Glomerular visceral epithelial cell (primary cell): Measurements from ENCODE around the gene UBE2B.
"Not testable (repeated sequence)": the region's sequence is repeated elsewhere in the genome, so short reads cannot be mapped to it uniquely, and the experiment has no call there.

ENCODE experiments used
- DNase-seq: peaks from one replicate; pipeline ENCODE4 v3.0.0-alpha.2; 2016; ENCODE audit errors: extremely low spot score

Gene UBE2B

DNA sequence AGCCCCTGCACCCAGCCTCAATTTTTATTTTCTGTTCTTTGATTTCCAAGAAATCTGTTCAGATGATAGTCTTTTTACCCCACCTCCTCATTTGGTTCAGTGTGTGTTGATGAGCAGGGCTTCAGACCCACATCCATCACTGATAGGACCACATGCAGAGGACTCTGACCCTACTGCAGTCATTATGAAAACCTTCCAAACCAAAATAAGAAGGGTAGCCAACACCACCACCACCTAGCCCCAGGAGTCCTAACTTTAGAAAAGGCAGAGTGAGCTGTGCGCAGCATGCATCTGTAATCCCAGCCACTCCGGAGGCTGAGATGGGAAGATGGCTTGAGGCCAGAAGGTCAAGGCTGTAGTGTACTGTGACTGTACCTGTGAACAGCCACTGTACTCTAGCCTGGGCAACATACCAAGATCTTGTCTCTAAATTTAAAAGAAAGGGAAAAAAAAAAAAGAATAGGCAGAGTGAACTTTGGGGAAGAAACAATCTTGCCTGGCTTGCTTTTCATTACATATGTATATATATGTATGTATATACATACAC, 27.3 kb downstream of the UBE2B start:
- no peak for DNase-seq

DNA sequence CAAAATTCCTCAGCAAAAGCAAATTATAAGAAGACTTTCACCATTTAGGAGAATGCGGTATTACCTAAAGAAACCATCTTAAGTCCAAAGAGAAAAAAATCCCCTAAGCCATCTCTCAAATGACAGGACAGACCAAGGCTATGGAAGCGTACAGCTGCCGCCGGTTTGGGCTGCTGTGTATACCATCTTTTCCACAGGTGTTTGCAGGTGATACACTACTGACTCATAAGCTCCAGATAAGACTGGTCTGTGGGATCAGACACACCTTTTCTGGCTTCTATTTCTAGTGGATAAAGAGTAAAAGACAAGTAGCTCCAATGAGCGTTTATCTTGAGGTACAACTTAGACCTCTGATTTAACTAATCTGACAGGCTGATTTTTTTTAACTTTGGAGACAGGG, 32.6 kb downstream of the UBE2B start:
- DNase-seq, result no peak

DNA sequence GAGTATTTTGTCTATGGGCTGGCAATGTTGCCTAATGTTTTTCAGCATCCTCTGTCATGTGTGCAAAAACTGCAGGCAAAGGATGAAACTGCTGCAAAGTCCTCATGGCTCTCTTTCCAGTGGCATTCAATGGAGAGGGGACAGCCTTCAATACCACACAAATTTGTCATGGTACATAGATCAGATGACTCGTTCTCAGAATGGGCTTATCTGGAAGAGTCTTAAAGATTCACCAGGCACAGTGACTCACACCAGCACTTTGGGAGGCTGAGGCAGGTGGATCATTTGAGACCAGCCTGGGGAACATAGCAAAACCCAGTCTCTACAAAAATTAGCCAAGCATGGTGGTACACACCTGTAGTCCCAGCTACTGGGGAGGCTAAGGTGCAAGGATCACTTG, 35.0 kb downstream of the UBE2B start:
- no peak for DNase-seq

DNA sequence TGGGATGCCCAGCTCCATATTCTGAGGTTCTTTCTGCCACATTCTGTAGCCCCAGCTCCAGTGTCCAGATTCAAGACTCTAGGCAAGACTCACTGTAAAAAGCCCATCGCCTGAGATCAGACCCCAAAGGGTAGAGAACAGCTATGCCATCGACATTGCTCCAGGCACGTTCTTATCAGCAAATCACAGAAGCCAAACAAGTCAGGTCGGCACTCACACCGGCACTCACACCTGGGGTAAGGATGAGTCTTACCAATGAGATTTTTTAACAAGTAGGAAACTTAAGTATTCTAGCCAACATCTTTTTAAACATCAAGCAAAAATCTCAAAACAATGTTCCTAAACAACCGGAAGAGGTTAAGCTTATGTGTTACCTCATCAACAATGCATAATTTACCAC, 38.0 kb downstream of the UBE2B start:
- no peak for DNase-seq

DNA sequence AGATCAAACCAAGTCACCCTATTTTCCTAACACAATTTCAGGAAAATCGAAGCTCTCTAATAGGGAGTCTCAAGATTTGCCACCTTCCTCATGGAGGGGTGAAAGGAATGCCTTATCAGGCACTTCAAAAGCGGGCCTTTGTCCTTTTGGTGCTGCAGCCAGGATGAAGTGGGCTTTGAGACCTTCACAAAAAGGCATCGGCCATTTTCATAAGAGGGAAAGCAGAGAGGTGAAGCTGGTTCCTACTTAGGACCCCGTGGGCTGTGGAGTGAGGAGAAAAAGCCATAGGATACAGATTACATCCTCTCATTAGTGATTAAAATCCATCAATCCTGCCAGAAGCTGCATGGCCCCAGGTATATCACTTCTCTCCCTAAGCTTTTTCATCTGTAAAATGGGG, 39.5 kb downstream of the UBE2B start:
- no peak for DNase-seq

DNA sequence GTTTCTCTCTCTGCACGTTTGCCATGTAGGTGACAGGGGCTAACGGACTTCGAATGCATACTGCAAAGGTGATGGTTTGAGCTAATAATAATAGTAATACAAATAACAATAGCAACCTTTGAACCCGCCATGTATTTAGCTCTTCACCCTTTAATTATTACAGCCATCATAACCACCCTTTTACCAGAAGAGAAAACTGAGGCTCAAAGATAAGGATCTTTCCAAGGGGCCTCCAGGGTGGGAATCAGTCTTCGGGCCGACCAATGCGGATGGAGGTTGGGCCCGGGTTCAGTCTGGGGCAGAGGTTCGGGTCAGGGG, 39.8 kb downstream of the UBE2B start:
- no peak for DNase-seq

DNA sequence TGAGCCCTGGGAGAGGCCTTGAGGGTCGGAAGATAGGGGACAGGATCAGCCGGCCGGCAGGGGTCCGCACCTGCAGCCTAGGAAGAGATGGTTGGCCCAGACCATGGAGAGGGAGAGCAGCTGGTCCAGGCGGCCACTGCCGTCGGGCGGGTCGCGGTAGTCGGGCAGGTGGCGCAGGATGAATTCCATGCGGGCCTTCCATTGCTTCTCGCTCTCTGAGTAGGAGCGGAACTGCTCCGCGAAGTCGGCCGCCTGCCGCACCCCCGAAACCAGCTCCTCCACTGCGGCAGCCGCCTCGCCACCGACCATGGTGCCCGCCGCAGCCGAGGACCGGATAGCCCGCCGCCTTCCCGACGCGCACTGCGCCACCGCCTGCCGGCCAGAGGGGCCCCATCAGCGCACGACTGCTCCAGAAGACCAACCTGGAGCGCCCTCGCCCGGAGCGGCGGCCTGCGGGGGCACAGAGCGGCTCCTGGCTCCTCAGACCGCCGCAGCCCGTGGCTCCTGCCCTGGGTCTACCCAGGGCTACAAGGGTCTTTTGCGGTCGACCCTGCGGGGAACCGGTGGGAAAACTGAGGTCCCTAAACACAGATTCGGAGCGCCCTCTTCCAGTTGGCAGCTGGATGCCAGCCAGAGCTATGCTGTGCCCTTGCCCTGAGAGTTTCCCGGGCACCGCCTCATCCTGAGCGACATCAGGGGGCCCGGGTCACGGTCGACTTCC, 40.3 kb downstream of the UBE2B start, which contains the start of gene CDKN2AIPNL:
Gene CDKN2AIPNL (minus strand): TSS at position 336 of the 721 bp plus-strand sequence. CDS start 27 bp downstream, at position 309.
- DNase-seq, result peak; percentile 91

DNA sequence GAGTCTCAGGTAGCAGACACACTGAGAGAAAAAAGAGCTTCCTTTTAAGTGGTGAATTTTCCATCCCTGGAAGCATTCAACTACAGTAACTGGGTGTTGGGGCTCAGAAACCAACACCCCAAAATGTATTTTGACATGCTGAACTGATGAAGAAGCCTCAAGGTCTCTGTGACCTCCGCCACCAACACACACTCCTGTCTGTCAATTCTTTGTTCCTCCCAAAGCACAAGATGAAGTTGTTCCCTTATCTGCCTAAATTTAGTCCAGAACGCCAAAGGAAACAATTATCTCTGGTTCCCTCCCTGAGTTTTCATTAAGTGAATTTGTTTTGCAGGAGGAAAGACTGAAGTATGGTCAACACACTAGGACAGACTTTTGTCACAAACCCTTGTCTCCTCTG, 41.7 kb downstream of the UBE2B start:
- no peak for DNase-seq

DNA sequence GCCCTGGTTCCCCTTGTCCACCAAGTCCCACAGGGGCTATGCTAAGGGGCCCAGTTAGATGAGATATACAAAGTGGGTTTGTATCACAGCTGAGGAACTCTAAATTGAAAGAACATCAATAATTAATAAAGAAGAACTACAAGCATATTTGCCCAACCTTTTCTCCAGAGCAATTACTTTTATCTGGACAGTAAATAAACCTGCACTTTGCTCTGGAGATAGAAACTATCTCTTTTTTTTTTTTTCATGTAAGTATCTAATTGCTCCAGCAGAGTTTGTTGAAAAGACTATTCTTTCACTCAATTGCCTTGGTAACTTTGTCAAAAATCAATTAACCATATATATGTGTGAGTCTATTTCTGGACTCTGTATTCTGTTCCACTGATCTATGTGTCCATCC, 46.3 kb downstream of the UBE2B start:
- DNase-seq, result no peak

DNA sequence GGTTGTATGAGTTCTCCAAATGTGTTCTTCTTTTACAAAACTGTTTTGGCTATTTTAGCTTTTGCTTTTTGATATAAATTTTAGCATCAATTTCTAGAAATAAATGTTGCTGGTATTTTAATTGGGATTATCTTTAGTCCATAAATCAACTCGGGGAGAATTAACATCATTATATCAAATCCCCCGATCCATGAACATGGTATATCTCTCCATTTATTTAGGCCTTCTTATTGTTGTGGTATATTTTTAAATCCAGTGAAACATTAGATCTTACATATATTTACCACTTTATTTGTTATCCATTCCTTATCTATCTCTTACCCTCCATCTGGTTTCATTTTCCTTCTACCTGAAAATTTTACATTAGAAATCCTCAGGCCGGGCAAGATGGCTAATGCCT, 47.6 kb downstream of the UBE2B start:
- no peak for DNase-seq

DNA sequence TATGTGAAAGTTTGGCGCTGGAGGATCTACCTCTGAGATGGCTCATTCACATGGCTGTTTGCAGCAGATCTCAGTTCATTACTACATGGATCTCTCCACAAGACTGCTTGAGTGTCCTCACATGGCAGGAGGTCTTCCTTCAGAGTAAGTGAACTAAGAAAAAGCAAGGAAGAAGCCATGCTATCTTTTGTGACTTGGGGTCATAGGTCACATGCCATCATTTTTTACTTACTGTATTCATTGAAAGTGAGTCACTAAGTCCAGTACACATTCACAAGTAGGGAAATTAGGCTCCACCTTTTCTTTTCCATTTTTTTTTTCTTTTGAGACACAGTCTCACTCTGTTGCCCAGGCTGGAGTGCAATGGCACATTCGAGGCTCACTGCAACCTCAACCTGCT, 49.0 kb downstream of the UBE2B start:
- no peak for DNase-seq

DNA sequence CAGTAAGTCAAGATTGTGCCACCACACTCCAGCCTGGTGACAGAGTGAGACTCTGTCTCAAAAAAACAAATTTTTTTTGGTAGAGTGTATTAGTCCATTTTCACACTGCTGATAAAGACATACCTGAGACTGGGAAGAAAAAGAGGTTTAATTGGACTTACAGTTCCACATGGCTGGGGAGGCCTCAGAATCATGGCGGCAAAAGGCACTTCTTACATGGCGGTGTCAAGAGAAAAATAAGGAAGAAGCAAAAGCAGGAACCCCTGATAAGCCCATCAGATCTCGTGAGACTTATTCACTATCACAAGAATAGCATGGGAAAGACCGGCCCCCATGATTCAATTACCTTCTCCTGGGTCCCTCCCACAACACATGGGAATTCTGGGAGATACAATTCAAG, 49.7 kb downstream of the UBE2B start:
- DNase-seq, result not testable (repeated sequence)

DNA sequence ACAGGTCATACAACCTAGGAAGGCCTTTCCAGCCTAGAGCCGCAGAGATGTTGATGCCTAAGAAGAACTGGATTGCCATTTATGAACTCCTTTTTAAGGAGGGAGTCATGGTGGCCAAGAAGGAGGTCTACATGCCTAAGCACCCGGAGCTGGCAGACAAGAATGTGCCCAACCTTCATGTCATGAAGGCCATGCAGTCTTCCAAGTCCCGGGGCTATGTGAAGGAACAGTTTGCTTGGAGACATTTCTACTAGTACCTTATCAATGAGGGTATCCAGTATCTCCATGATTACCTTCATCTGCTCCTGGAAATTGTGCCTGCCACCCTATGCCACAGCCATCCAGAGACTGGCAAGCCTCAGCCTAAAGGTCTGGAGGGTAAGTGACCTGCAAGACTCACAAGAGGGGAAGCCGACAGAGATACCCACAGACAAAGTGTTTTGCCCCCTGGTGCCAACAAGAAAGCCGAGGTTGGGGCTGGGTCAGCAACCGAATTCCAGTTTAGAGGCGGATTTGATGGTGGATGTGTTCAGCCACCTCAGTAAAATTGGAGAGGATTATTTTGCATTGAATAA, 51.5 kb downstream of the UBE2B start:
- DNase-seq, result no peak

DNA sequence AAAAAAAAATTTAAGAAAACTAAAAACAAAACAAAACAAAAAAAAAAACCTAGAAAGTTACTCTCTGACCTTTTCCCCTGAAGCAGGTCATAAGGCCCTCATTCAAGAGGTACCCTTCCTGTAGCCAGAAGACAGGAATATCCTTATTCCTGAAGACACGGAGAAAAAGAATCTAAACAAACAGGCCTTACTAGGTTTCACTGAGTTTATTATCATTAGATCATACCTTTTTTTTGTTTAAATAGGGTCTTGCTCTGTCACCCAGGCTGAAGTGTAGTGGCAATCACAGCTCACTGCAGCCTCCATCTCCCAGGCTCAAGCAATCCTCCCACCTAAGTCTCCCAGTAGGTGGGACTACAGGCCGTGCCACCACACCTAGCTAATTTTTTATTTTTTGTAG, 52.0 kb downstream of the UBE2B start:
- DNase-seq, result no peak

DNA sequence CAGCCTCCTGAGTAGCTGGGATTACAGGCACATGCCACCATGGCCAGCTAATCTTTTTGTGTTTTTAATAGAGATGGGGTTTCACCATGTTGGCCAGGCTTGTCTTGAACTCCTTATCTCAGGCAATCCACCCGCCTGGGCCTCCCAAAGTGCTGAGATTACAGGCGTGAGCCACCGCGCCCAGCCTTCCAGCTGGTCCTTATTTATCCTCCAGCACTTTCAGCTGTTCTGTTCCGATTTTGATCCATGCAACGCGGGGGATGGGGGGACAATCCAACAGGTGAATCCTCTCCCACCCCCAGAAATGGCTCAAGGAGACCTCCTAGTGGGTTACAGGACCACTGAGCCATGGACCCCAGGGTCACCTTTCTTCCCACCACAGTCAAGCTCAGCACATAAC, 55.0 kb downstream of the UBE2B start:
- DNase-seq, result no peak

DNA sequence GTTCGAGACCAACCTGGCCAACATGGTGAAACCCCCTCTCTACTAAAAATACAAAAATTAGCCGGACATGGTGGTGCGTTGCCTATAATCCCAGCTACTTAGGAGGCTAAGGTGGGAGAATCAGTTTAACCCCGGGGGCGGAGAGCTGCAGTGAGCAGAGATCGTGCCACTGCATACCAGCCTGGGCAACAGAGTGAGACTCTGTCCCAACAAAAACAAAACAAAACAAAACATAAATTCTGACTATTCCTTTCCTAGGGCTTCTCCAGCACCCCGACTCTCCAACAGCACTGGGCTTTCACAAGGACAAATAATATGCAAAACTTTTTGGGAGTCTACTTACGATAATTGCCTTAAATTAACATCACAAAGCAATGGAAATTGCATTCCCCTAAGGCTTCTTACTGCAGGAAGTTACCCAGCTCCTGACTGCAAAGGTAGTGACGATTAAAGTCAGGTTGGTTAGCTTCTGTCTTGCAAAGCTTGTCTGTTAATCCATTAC, 56.2 kb downstream of the UBE2B start:
- DNase-seq, result no peak

DNA sequence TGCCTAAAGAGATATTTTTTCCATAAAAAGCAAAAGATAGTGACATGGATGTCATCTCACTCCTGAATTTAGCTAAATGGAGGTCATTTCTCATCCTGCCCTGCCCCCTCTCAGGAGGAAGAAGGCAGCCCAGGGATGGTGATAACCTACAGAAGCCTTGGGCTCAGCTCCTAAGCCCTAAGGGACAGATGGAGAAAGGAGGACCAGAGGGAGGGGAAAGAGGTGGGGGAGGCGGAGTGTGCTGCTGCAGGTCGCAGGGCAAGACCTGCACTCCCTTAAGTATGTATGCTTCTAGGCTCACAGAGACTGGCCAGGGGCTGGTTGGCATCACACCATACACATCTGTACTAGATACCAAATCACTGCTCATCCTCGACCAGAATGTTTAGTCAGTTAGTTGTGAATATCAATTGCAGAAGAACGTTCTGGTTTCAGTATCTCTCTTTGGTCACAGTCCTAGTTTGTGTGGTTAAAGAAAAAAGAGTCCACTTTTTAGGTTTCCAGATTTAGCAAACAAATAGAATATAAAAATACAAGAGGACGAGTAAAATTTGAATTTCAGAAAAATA, 58.7 kb downstream of the UBE2B start:
- DNase-seq, result no peak

DNA sequence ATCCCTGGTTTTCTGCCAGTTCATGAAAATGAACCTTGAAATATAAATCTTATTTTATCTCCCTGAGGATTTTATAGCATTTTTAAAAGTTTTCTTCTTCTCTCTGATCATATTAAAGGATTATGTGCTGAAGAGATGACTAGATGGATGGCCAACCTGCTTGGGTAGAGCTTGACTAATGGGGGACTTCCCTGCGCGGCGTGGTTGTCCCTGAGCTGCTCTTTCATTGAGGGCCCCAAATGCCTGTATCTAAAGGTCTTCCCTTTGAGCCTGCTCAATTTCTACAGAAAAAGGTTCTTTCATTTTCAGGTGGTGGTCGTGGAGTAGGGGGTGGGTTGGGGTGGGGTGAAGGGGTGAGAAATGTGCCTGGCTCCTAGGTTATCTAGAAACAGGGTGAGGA, 60.8 kb downstream of the UBE2B start:
- DNase-seq, result no peak

DNA sequence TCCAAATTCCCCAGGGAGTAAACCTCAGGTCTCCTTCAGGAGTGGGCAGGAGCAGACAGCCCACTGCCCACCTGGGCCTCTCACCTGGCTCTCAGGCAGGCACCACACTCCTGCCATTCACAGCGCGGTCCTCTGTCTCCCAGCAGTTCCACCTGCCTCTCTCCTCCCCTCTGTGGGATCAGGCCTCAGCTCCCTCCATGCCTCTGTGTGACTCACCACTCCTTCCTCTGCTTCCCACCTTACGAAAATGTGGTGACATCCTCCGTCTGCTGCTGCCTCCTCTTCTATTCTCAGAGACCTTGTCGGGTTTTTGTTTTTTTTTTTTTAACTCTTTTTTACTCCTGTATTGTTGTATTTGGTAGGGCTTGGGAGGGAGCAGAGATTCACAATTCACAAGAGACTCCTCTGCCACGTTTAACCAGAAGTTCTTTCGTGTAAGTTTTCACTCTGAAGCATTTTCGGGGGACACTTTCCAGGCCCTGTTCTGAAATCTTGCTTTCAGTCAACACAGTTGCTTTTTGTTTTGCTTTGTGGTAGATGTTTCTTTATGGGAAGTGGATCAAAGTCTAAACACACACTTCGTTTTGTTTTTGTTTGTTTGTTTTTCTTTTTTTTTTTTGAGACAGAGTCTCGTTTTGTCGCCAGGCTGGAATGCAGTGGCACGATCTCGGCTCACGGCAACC, 61.4 kb downstream of the UBE2B start:
- DNase-seq, result peak; percentile 31

DNA sequence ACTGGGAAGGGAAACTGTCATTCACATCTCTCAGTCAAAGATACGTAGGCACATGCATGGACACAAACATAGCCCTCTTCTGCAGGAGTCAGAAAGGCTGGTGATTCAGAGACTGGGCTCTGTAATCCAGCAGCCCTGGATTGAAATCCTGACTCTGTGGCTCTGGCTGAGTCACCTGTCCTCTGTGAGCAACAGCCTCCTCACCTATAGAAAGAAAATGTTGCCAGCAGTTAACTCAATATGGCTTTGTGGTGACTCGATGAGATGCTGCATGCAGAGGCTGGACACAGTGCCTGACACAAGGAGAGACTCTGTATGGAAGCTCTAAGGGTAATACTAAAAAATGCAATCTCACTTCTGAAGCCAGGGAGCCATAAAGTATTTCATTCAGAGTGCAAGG, 64.2 kb downstream of the UBE2B start:
- DNase-seq, result peak; percentile 55

DNA sequence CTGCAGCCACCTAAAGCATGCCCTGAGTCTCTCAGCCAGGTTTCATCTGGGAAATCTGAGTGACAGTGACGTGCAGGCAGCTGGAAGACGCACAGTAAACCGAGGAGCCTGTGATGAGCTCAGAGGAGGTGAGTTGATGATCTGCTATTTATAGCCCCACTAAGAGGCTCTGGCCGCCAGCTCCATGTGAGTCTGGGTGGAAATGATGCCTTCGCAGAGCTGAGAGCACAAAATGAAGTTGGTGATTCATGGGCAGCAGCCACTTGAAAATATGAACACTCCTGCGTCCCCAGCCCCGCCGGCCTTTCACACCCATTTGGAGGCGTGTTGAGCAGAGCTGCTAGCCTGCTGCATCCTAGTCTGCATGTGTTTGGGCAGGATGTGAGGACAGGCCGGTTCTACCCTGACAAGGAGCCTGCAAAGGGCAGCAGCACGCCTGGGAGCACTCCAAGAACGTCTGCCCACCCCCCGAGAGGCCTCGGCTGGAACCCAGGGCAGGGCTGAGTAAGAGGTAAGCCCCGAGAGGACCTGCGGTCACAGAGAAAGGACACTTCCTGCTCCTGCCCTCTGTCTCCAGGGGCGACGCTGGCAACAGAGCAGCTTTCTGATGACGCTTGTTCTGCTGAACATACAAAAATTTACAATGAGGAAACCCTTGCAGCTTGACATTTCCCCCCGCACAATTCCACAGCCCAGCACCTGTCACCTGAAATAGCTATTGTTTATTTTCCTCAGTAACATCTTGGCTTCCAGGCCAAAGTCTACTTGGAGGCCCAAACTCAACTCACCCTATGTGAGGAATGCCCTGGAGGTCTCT, 65.4 kb downstream of the UBE2B start:
- DNase-seq, result peak; percentile 93
